ENCODE measurements around the gene ARSB. TPM values are rescaled to one million over a fixed set of nuclear protein-coding genes. Genes with fewer than 3 reads are reported as not detected.

ARSB gene
- total RNA-seq, 1 donor from 2014 or later, result 30.2 TPM

DNA sequence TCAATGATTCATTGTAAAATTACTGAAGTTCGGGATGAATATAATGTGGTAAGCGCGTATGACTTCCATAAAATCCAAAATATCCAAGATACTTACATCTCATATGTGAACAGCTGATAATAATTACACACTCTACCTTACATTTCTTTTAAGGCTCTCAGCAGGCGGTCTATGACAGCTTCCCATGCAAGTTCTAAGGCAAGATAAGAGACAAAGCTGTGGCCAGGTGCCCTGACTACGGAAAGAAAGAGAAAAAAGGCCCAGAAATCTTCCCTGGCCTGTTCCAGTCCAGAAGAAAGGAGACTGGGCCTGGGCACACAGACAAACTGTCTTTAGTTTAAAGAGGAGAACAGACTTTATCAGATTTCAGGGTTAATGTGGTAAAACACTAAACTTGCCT, 69.1 kb downstream of the ARSB start:
- H3K4me2 ChIP-seq (ENCODE audit: low read length), result no peak overlapping the region
- Mint-ChIP-seq H3K27ac (ENCODE audit: unreplicated experiment) (no peak overlapping the region), H3K36me3 (ENCODE audit: low read depth, unreplicated experiment) (no peaks in the 10 kb centered on the region), H3K9me3 (ENCODE audit: unreplicated experiment) (no peaks in the 10 kb centered on the region), H3K27me3 (ENCODE audit: low read depth, unreplicated experiment) (no peaks in the 10 kb centered on the region), H3K4me3 (ENCODE audit: unreplicated experiment) (no peak overlapping the region), H3K4me1 (ENCODE audit: low read depth, unreplicated experiment) (peaks cover 6% of the 10 kb centered on the region)
- H3K4me1 ChIP-seq (ENCODE audit: insufficient read depth, low read length), result peaks cover 4% of the 10 kb centered on the region
- H3K79me2 ChIP-seq (ENCODE audit: insufficient read depth, low read length), result no peaks in the 10 kb centered on the region
- no peak overlapping the region for H3K9ac ChIP-seq (ENCODE audit: low read length)
- no peak for TF ChIP-seq EZH2 (IDR thresholded peaks at IDR 0.05; ENCODE audit: insufficient read depth, low read length)
- TF ChIP-seq, protein P1, sequence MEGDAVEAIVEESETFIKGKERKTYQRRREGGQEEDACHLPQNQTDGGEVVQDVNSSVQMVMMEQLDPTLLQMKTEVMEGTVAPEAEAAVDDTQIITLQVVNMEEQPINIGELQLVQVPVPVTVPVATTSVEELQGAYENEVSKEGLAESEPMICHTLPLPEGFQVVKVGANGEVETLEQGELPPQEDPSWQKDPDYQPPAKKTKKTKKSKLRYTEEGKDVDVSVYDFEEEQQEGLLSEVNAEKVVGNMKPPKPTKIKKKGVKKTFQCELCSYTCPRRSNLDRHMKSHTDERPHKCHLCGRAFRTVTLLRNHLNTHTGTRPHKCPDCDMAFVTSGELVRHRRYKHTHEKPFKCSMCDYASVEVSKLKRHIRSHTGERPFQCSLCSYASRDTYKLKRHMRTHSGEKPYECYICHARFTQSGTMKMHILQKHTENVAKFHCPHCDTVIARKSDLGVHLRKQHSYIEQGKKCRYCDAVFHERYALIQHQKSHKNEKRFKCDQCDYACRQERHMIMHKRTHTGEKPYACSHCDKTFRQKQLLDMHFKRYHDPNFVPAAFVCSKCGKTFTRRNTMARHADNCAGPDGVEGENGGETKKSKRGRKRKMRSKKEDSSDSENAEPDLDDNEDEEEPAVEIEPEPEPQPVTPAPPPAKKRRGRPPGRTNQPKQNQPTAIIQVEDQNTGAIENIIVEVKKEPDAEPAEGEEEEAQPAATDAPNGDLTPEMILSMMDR (IDR thresholded peaks at IDR 0.05; ENCODE audit: insufficient read depth, low read depth, low read length), result no peak
- no peak overlapping the region for H3K4me3 ChIP-seq (ENCODE audit: insufficient read depth, low read depth, low read length)
- H4K20me1 ChIP-seq (ENCODE audit: insufficient read depth, low read length), result no peaks in the 10 kb centered on the region
- H3K27ac ChIP-seq (ENCODE audit: low read depth, low read length), result no peak overlapping the region
- no peak for FAIRE-seq
- no peaks in the 10 kb centered on the region for H3K9me3 ChIP-seq (ENCODE audit: insufficient read depth, low read depth, low read length)
- H2AFZ ChIP-seq (ENCODE audit: low read depth, low read length), result no peak overlapping the region
- H3K27me3 ChIP-seq (ENCODE audit: insufficient read depth, low read length), result no peaks in the 10 kb centered on the region
- no peak for DNase-seq (ENCODE audit: low read depth)
- no peaks in the 10 kb centered on the region for H3K36me3 ChIP-seq (ENCODE audit: insufficient read depth, low read length)

DNA sequence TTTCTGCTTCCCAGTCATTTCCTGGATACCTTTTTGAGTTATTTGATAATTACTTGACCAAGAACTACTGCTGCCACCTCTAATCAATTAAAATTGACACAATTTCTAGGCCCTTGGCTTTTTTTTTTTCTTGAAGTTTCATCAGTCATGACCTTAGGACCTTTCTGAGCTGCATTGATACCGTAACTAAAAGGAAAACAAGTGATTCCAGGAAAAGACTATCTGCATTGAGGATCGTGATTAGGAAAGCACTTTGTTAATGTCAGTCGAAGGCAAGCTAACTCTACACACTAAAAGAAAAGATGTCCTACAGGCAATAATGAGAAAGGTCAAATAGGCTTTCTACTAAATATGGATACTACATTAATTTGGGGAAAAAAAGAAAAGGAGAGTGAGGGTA, 69.9 kb downstream of the ARSB start:
- TF ChIP-seq EZH2 (IDR thresholded peaks at IDR 0.05; ENCODE audit: insufficient read depth, low read length), result no peak
- TF ChIP-seq, protein P1 (IDR thresholded peaks at IDR 0.05; ENCODE audit: insufficient read depth, low read depth, low read length), result no peak
- Histone ChIP-seq H3K79me2 (ENCODE audit: insufficient read depth, low read length) (no peaks in the 10 kb centered on the region), H3K4me2 (ENCODE audit: low read length) (no peak overlapping the region), H3K4me3 (ENCODE audit: insufficient read depth, low read depth, low read length) (no peak overlapping the region), H3K9me3 (ENCODE audit: insufficient read depth, low read depth, low read length) (no peaks in the 10 kb centered on the region), H3K9ac (ENCODE audit: low read length) (no peak overlapping the region), H4K20me1 (ENCODE audit: insufficient read depth, low read length) (no peaks in the 10 kb centered on the region), H3K36me3 (ENCODE audit: insufficient read depth, low read length) (no peaks in the 10 kb centered on the region), H3K27ac (ENCODE audit: low read depth, low read length) (no peak overlapping the region), H3K27me3 (ENCODE audit: insufficient read depth, low read length) (no peaks in the 10 kb centered on the region), H2AFZ (ENCODE audit: low read depth, low read length) (no peak overlapping the region), H3K4me1 (ENCODE audit: insufficient read depth, low read length) (peaks cover 4% of the 10 kb centered on the region)
- Mint-ChIP-seq H3K27me3 (ENCODE audit: low read depth, unreplicated experiment) (no peaks in the 10 kb centered on the region), H3K4me3 (ENCODE audit: unreplicated experiment) (no peak overlapping the region), H3K27ac (ENCODE audit: unreplicated experiment) (no peak overlapping the region), H3K36me3 (ENCODE audit: low read depth, unreplicated experiment) (no peaks in the 10 kb centered on the region), H3K9me3 (ENCODE audit: unreplicated experiment) (no peaks in the 10 kb centered on the region), H3K4me1 (ENCODE audit: low read depth, unreplicated experiment) (peaks cover 8% of the 10 kb centered on the region)
- FAIRE-seq, result no peak
- no peak for DNase-seq (ENCODE audit: low read depth)

DNA sequence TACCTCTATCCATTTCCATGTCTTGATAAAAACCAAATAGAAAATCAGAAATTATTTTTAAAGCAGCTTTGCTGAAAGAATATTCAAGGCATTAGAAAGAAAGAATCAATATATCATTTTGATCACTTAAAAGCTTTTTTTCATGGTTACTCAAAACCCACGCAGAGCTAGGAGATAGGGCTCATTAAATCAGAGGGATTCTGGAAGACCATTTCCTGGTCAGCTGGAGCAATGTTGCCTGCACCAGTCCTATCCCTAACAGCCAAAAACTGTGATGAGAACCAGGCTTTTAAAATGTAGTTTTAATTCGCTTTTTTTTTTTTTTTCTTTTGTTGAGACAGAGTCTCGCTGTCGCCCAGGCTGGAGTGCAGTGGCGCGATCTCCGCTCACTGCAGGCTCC, 72.3 kb downstream of the ARSB start:
- no peaks in the 10 kb centered on the region for H3K36me3 Mint-ChIP-seq (ENCODE audit: low read depth, unreplicated experiment)
- Histone ChIP-seq H3K27me3 (ENCODE audit: insufficient read depth, low read length) (no peaks in the 10 kb centered on the region), H3K4me1 (ENCODE audit: insufficient read depth, low read length) (peaks cover 17% of the 10 kb centered on the region), H3K36me3 (ENCODE audit: insufficient read depth, low read length) (no peaks in the 10 kb centered on the region), H2AFZ (ENCODE audit: low read depth, low read length) (no peak overlapping the region), H3K27ac (ENCODE audit: low read depth, low read length) (no peak overlapping the region), H3K4me2 (ENCODE audit: low read length) (no peak overlapping the region), H3K9ac (ENCODE audit: low read length) (no peak overlapping the region), H3K9me3 (ENCODE audit: insufficient read depth, low read depth, low read length) (no peaks in the 10 kb centered on the region), H3K4me3 (ENCODE audit: insufficient read depth, low read depth, low read length) (no peak overlapping the region), H4K20me1 (ENCODE audit: insufficient read depth, low read length) (no peaks in the 10 kb centered on the region), H3K79me2 (ENCODE audit: insufficient read depth, low read length) (no peaks in the 10 kb centered on the region)
- no peaks in the 10 kb centered on the region for H3K27me3 Mint-ChIP-seq (ENCODE audit: low read depth, unreplicated experiment)
- peaks cover 30% of the 10 kb centered on the region for H3K4me1 Mint-ChIP-seq (ENCODE audit: low read depth, unreplicated experiment)
- no peak for DNase-seq (ENCODE audit: low read depth)
- no peak for FAIRE-seq
- TF ChIP-seq, protein P1 (IDR thresholded peaks at IDR 0.05; ENCODE audit: insufficient read depth, low read depth, low read length), result no peak
- TF ChIP-seq EZH2 (IDR thresholded peaks at IDR 0.05; ENCODE audit: insufficient read depth, low read length), result no peak
- H3K9me3 Mint-ChIP-seq (ENCODE audit: unreplicated experiment), result no peaks in the 10 kb centered on the region
- no peak overlapping the region for H3K27ac Mint-ChIP-seq (ENCODE audit: unreplicated experiment)
- H3K4me3 Mint-ChIP-seq (ENCODE audit: unreplicated experiment), result no peak overlapping the region

All from astrocyte (in vitro differentiated cells and primary cell).